IPS-20b (cell line): Measurements from ENCODE around the gene TFIP11.

ENCODE experiments used
- H3K27ac ChIP-seq: one replicate; pipeline ENCODE4 v1.5.1; 2013; ENCODE audit warnings: low read length
- H3K27me3 ChIP-seq: 2 replicates; pipeline ENCODE4 v1.6.1; 2013; ENCODE audit warnings: mild to moderate bottlenecking, low read length, inconsistent platforms; ENCODE audit not compliant: insufficient read depth
- H3K36me3 ChIP-seq: 2 replicates; pipeline ENCODE4 v1.6.1; 2013; ENCODE audit warnings: low read depth, mild to moderate bottlenecking, inconsistent platforms, low read length, moderate library complexity; ENCODE audit not compliant: insufficient read depth
- H3K4me1 ChIP-seq: 2 replicates; pipeline ENCODE4 v1.6.1; 2013; ENCODE audit warnings: mild to moderate bottlenecking, control low read depth, inconsistent platforms, low read length, moderate library complexity; ENCODE audit not compliant: insufficient read depth
- H3K4me3 ChIP-seq: 2 replicates; pipeline ENCODE4 v1.5.1; 2013; ENCODE audit warnings: mild to moderate bottlenecking, low read length, inconsistent platforms
- H3K9ac ChIP-seq: 2 replicates; pipeline ENCODE4 v1.6.1; 2013; ENCODE audit warnings: low read depth, mild to moderate bottlenecking, inconsistent platforms, low read length, moderate library complexity
- H3K9me3 ChIP-seq: 2 replicates; pipeline ENCODE4 v1.6.1; 2013; ENCODE audit warnings: mild to moderate bottlenecking, low read depth, low read length, inconsistent platforms; ENCODE audit not compliant: insufficient read depth

The TFIP11 gene

DNA sequence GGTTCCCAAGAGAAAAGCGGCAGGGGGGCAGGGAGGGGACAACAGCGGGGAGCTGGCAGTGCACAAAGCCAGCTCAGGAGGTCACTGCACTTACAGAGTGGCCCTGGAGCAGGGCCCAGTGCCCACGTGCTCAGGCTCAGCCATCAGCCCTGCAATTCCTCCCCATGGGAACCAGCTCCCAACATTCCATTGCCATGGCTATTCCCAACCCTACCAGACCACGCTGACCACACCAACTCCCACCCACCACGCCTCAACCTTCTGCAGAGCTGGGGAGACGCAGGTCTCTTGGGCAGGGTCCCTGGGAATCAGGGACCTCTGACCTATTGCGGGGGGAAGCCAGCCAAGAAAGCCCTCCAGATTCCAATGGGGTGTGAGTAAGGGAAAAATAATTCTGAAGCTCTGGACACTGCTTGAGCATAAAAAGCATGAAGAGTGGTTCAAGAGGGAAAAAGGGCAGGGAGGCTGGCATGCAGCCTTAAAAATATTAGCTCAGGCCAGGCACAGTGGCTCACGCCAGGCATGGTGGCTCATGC, 38.3 kb upstream of the TFIP11 start:
- no peak overlapping the region for H3K9ac ChIP-seq
- H3K4me1 ChIP-seq, result peaks cover 24% of the 10 kb centered on the region; the same call in 1 of the 2 replicates
- H3K27ac ChIP-seq, result no peak overlapping the region

DNA sequence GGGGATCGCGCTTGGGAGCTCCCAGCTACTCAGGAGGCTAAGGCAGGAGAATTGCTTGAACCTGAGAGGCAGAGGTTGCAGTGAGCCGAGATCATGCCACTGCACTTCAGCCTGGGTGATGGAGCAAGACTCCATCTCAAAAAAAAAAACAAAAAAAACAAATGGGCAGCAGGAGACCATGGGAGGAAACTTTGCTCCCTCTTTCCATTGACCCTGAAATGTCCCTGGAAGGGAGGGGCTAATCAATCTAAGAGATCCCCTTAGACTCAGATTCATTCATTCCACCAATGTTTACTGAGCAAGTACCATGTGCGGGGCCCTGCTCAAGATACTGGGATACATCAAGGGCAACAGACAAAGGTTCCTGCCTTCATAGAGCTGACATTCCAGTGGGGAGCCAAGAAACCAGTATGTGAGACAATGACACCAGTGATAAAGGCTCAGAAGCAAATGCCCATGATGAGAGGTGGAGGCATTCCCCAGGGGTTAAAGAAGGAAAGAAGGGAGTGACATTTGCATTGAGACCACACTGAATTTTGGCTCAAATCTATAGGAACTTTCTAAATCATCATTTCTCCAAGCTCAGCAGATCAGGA, 37.7 kb upstream of the TFIP11 start:
- Histone ChIP-seq H3K4me3 (no peak overlapping the region), H3K27me3 (no peaks in the 10 kb centered on the region), H3K4me1 (peaks cover 18% of the 10 kb centered on the region; the same call in 1 of the 2 replicates), H3K9me3 (no peaks in the 10 kb centered on the region), H3K36me3 (peaks cover 10% of the 10 kb centered on the region), H3K9ac (no peak overlapping the region), H3K27ac (no peak overlapping the region)

More for the DNA sequence above, 38.3 kb upstream of the TFIP11 start:
- H3K4me3 ChIP-seq, result no peak overlapping the region
- H3K36me3 ChIP-seq, result peaks cover 10% of the 10 kb centered on the region
- H3K27me3 ChIP-seq, result no peaks in the 10 kb centered on the region
- no peaks in the 10 kb centered on the region for H3K9me3 ChIP-seq

DNA sequence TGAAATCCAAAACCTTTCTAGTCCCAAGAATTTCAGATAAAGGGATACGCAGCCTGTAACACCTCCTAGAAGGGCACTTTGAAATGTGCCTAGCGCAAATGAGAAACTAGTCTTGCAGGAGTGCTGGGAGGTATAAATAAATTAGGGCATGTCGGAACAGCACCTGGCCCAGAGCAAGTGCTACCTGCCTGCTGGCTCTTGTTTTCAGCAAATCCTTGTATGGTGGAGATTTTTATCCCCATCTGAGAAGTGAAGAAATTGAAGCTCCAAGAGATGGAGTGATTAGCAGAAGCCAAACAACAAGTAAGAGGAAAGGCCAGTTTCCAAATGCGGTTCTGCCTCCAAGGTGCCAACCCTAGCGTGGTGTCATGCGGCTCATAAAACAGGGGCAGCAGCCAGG, 36.7 kb upstream of the TFIP11 start:
- no peaks in the 10 kb centered on the region for H3K9me3 ChIP-seq
- no peak overlapping the region for H3K27ac ChIP-seq
- H3K4me3 ChIP-seq, result no peak overlapping the region
- H3K9ac ChIP-seq, result no peak overlapping the region
- H3K36me3 ChIP-seq, result peaks cover 10% of the 10 kb centered on the region
- H3K4me1 ChIP-seq, result peaks cover 14% of the 10 kb centered on the region; the same call in 1 of the 2 replicates
- no peaks in the 10 kb centered on the region for H3K27me3 ChIP-seq

DNA sequence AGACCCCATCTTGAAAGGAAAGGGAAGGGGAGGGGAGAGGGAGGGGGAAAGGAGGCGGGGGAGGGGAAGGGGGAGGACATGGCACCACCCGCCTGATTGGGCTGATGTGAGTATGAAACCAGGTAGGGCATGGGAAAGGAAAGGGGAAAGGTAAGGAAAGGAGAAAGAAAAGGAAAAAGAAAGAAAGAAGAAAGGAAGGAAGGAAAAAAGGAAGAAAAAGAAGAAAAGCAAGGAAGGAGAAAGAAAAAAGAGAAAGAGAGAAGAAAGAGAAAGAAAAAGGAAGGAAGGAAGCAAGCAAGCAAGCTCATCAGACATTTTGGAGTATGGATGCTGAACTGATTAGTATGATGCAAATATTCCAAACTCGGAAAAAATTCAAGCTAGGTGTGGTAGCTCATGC, 36.0 kb upstream of the TFIP11 start:
- Histone ChIP-seq H3K27ac (no peak overlapping the region), H3K9me3 (no peaks in the 10 kb centered on the region), H3K36me3 (peaks cover 15% of the 10 kb centered on the region), H3K9ac (no peak overlapping the region), H3K4me3 (no peak overlapping the region), H3K4me1 (peaks cover 14% of the 10 kb centered on the region; the same call in 1 of the 2 replicates), H3K27me3 (no peaks in the 10 kb centered on the region)

DNA sequence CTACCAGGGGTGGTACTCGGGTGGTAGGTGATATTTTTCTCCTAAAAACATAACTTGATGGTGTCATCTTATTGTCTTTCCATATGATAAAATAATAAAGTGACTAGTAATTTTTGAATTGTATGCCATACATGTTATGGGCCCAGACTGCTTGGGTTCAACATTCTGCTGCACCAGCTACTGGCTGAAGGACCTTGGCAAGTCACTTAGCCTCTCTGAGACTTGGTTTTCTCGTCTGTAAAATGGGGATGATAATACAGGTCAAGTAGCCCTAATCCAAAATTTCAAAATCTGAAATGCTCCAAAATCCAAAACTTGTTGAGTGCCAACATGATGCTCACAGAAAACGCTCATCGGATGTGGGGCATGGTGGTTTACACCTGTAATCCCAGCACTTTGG, 35.6 kb upstream of the TFIP11 start:
- H3K27me3 ChIP-seq, result no peaks in the 10 kb centered on the region
- peaks cover 17% of the 10 kb centered on the region for H3K36me3 ChIP-seq
- H3K9me3 ChIP-seq, result no peaks in the 10 kb centered on the region
- no peak overlapping the region for H3K27ac ChIP-seq
- H3K4me1 ChIP-seq, result peaks cover 14% of the 10 kb centered on the region; the same call in 1 of the 2 replicates
- H3K4me3 ChIP-seq, result no peak overlapping the region
- H3K9ac ChIP-seq, result no peak overlapping the region

DNA sequence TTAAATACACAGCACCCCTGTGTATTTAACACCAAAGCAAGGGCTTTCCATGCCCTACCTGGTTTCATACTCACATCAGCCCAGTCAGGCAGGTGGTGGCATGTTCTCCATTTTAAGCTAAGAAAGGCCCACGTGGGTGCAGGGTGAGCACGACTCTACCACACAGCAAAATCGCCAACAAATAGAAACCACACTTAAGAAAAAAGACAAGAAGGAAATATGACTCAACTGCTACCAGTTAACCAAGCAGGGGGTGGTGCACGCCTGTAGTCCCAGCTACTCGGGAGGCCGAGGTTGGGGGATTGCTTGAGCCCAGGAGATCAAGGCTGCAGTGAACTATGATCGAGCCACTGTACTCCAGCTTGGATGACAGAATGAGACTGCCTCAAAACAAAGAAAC, 35.2 kb upstream of the TFIP11 start:
- Histone ChIP-seq H3K27ac (no peak overlapping the region), H3K4me3 (no peak overlapping the region), H3K27me3 (no peaks in the 10 kb centered on the region), H3K4me1 (peaks cover 14% of the 10 kb centered on the region; the same call in 1 of the 2 replicates), H3K36me3 (peaks cover 21% of the 10 kb centered on the region), H3K9ac (no peak overlapping the region), H3K9me3 (no peaks in the 10 kb centered on the region)

DNA sequence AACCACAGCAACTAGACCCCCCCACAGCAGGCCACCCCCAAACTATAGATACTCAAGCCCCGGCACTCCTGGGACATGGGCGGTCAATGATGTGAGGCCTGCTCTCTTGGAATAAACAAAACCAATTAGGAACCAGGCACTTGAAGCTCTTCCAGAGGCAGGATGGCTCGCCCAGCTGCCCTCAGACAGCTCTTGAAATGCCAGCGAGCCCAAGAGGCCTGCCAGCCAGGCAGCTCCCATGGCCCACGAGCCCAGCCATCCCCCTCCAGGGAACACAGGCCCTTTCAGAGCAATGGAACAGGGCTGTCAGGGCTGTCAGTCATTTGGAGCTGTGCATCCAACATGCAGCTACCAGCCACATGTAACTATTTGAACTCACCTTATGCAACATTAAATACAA, 34.0 kb upstream of the TFIP11 start:
- Histone ChIP-seq H3K4me1 (peaks cover 14% of the 10 kb centered on the region; the same call in 1 of the 2 replicates), H3K4me3 (no peak overlapping the region), H3K9ac (no peak overlapping the region), H3K27ac (no peak overlapping the region), H3K36me3 (peaks cover 24% of the 10 kb centered on the region), H3K27me3 (no peaks in the 10 kb centered on the region), H3K9me3 (no peaks in the 10 kb centered on the region)

DNA sequence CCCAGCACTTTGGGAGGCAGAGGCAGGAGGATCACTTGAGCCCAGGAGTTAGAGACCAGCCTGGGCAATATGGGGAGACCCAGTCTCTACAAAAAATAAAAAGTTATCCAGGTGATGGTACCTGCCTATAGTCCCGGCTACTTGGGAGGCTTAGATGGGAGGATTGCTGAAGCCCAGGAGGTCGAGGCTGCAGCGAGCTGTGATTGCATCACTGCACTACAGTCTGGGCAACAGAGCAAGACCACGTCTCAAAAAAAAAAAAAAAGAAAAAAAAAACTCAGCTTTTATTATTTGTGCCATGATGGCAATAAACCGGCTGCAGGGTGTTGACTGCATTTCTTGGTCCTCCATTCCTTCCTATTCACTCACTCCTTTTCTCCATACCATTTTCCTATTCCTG, 33.6 kb upstream of the TFIP11 start:
- peaks cover 27% of the 10 kb centered on the region for H3K36me3 ChIP-seq
- no peak overlapping the region for H3K4me3 ChIP-seq
- H3K9me3 ChIP-seq, result no peaks in the 10 kb centered on the region
- peaks cover 14% of the 10 kb centered on the region; the same call in 1 of the 2 replicates for H3K4me1 ChIP-seq
- H3K27me3 ChIP-seq, result no peaks in the 10 kb centered on the region
- no peak overlapping the region for H3K27ac ChIP-seq
- H3K9ac ChIP-seq, result no peak overlapping the region

DNA sequence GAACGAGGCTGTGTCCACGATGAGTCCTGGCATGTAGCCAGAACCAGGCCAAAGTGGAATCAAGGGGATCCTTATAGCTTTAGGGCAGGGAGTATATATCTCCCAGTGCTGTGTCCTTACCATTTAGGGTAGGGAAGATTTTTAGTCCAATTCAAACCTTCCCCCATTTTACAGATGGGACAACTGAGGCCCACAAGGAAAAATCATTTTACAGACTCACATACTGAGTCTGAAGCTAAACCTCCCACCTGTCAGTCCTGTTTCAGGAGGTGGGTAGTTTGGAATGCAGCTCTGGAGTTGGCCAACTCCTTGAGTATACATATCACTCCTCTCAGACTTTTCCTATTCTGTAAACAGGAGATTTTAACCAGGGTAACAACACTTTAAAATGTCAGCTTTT, 33.1 kb upstream of the TFIP11 start:
- no peaks in the 10 kb centered on the region for H3K9me3 ChIP-seq
- H3K27me3 ChIP-seq, result no peaks in the 10 kb centered on the region
- H3K4me1 ChIP-seq, result peaks cover 10% of the 10 kb centered on the region; the same call in 1 of the 2 replicates
- peaks cover 32% of the 10 kb centered on the region for H3K36me3 ChIP-seq
- no peak overlapping the region for H3K27ac ChIP-seq
- H3K9ac ChIP-seq, result no peak overlapping the region
- H3K4me3 ChIP-seq, result no peak overlapping the region

DNA sequence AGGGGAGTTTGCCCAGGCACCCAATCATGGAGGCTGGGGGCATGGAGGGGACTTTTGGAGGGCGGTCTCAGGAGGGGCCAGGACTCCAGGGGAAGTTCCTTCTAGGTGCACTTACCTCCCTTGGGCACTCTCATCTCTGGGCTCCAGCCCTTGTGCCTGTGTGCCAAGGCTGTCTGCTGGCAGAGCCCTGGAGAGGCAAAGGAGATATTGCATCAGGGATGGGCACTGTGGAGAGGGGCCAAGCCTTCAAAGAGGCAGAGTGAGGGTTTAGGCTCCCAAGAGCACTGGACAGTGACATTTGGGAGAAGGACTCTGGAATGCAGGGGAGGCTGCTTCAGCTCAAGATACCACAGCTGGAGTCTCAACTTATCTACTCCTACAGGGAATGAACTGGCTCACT, 32.2 kb upstream of the TFIP11 start:
- H3K27me3 ChIP-seq, result no peaks in the 10 kb centered on the region
- no peak overlapping the region for H3K27ac ChIP-seq
- H3K4me1 ChIP-seq, result peaks cover 5% of the 10 kb centered on the region; the same call in 1 of the 2 replicates
- H3K4me3 ChIP-seq, result no peak overlapping the region
- peaks cover 41% of the 10 kb centered on the region for H3K36me3 ChIP-seq
- no peak overlapping the region for H3K9ac ChIP-seq
- no peaks in the 10 kb centered on the region for H3K9me3 ChIP-seq

DNA sequence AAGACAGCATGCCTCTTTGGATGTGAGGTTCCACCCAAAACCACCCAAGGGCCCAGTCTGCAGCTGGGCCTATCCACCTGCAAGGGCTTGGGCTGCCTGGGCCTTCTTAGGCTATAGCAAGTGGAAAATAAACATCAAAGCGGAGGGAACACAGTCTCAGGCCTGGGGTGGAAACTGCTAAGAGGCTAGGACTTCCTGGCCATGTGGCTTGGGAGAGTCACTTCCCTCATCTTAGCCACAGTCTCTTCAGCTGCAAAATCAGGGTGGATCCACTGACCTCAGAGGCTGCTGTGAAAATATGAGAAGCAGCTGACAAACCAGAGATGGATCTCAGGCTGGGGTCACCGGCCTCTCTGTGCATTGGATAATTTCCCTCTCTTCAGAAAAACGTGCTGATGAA, 30.6 kb upstream of the TFIP11 start:
- no peak overlapping the region for H3K4me3 ChIP-seq
- H3K36me3 ChIP-seq, result peaks cover 53% of the 10 kb centered on the region
- no peak overlapping the region for H3K27ac ChIP-seq
- no peaks in the 10 kb centered on the region for H3K4me1 ChIP-seq
- no peaks in the 10 kb centered on the region for H3K27me3 ChIP-seq
- no peaks in the 10 kb centered on the region for H3K9me3 ChIP-seq
- H3K9ac ChIP-seq, result no peak overlapping the region

DNA sequence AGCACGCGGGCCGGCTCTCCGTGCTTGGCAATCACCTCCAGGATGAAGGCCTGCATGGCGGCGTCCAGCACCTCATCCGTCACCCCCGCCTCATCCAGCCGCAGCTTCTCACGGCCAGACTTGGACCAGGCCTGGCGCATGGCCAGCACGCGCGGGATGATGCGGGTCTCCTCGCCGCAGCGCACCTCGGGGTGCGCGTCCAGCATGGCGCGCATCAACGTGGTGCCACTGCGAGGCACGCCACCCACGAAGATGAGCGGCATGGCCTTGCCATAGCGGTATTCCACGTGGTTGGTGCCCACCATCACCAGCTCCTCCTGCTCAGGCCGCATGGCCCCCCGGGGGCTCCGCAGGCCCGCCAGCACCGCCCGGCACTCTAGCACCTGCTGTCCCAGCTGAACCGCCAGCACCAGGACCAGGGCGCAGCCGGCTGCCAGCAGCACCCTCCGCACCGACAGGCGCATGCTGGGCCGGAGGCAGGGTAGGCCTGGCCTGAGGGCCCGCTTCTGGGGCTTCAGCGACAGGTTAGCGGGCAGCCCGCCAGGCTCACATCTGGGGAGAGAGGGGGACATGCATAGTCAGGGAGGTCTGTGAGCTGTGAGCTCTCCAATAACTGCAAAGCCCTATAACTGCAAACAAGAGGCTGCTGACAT, 29.0 kb upstream of the TFIP11 start:
- Histone ChIP-seq H3K4me1 (no peaks in the 10 kb centered on the region), H3K36me3 (peaks cover 59% of the 10 kb centered on the region), H3K27me3 (no peaks in the 10 kb centered on the region), H3K9ac (no peak overlapping the region), H3K27ac (no peak overlapping the region), H3K9me3 (no peaks in the 10 kb centered on the region), H3K4me3 (no peak overlapping the region)
